Fibroblast of skin of scalp (primary cell): ENCODE results near the gene ZNF85. TPM values are rescaled to one million over a fixed set of nuclear protein-coding genes. Genes with fewer than 3 reads are reported as not detected.
"Not testable (repeated sequence)": the region's sequence is repeated elsewhere in the genome, so short reads cannot be mapped to it uniquely, and the experiment has no call there.

ENCODE experiments used
- DNase-seq: peaks from one replicate; pipeline ENCODE4 v3.0.0-alpha.2; 2013
- polyA plus RNA-seq, 2 experiments: library from polyadenylated mRNA; unstranded; fragments of 120-200 nt; gene quantifications; one replicate each; pipeline ENCODE4 v1.2.1, GENCODE V29; 2013; ENCODE audit not compliant: insufficient read length in 2 of 2

Gene ZNF85
- 5.0 TPM for polyA plus RNA-seq (2013, experiment 1 of 2; ENCODE audit: insufficient read length)
- polyA plus RNA-seq (2013, experiment 2 of 2; ENCODE audit: insufficient read length) = 4.7 TPM

DNA sequence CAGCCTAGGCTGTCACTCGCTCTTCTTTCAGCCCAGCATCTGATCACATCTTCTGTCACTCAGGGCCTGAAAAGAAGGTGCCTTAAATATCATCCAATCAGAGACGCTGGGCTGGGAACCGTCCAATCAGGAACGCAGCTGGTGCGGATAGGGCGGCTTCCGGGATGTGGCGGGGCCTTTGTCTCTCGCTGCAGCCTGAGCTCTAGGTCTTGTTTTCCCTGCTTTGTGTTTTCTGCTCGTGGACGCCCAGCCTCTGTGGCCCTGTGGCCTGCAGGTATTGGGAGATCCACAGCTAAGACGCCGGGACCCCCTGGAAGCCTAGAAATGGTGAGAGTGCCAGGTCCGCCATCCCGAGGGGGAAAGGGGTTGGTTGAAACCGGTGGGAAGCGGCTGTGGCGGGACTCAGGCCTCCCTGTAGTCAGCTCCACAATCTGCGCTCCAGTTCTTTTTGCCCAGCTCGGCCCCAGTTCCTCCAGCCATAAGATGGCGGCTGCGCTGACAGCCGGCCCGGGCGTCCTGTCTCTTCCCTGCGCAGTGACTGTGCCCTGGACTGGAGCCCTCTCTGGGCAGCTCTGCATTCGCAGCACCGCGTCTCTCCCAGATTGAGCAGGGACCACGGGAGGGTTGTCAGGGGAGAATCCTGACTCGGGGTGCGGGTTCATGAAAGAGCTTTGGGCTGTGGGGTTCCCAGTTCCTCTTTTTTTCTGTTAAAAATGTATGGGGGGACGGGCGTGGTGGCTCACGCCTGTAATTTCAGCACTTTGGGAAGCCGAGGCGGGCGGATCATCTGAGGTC is at the start of gene ZNF85:
Gene ZNF85, plus strand, starts transcription at position 175 of the 795 bp plus-strand sequence. Its CDS starts 150 bp downstream, at position 325.
- peak; percentile 92 for DNase-seq

- DNase-seq = no peak
Measured at GRCh38 chr19:20879501-20879900, 43.5 kb upstream of the ZNF85 start.

DNA sequence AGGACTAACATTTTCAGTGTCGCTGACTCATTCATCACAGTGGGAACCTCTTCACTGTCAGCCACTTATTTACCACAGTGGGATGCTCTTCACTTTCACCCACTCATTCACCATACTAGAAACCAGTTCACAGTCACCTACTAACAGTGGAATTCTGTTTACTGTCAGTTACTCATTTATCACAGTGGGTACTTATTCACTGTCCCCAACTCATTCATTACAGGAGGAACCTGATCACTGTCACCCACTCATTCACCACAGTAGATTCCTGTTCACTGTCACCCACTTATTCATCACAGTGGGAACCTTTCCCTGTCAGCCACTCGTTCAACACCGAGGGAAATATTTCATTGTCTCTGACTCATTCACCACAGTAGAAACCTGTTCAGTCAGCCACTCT is 10.1 kb upstream of the ZNF85 start:
- no peak for DNase-seq

DNA sequence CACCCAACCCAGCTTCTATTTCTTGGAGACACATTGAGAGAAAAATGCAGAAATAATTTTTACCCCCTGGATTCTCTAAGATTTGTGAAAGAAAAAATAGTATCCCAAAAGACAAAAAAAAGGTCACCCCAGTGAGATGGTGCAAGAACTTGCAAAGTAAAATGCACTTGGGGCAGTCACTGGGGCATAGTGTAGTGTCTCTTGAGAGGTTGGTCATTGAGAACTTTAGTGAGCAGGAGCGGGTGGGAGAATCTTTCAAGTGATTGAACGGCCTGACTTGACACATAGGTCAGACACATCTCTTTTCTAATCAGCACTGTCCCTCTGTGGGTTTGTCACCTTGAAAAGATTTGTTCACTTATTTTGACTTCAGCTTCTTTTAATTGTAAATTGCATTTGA is 2.4 kb downstream of the ZNF85 start:
- no peak for DNase-seq

GRCh38 chr19:20926796-20927195 is 3.7 kb downstream of the ZNF85 start:
- DNase-seq = no peak

DNA sequence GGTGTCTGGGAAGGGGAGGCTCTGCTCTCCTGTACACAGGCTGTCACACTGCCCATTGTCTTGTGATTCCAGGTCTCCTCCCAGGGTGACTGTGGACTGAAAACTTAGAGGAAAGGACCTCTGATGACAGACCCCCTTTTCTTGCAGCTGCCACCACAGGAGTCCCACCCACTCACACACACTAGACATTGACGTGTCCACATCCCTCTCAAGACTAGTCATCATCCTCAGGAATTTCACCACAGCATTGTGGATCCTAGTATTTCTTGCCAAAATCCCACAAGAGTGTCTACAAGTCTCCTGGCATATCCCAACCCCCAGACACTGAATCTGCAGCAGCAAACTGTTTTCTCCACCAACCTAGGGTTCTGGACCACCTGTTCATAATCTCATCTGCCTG is 5.3 kb downstream of the ZNF85 start:
- peak; percentile 82 for DNase-seq

DNA sequence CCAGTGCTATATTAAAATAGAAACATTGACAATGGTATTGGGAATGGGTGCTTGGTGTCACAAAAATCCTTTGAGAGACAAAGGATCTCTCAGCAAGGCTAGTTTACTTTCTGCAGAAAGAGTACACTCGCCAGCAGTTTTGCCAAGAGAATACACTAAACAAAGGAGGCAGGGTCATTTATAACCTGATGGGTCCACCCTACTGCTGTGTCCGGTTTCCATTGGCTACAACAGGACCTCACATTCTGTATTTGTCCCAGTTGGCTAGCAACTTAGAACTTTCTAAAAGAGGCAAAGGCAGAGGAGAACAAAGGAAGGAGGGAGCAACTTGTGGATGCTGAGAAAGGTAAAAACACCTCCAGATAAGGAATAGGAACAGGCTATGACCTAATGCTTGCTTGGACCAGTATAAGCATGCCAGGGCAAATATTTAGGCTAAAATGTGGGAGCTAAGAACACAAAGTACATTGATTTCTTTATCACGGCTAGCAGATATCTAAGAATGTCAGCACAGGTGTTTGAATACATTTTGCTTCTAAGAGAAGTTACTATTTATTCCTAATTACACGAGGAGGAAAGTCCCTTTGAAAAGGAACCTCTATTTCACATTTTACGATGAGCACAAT is 13.4 kb downstream of the ZNF85 start:
- not testable (repeated sequence) for DNase-seq

GRCh38 chr19:20952561-20953095 is 29.6 kb downstream of the ZNF85 start:
- DNase-seq = not testable (repeated sequence)

GRCh38 chr19:20964798-20965197 is 41.7 kb downstream of the ZNF85 start:
- DNase-seq = no peak

- DNase-seq = no peak
Measured at GRCh38 chr19:20968092-20968491, 45.0 kb downstream of the ZNF85 start.

- DNase-seq = no peak
Measured at GRCh38 chr19:20969498-20969897, 46.4 kb downstream of the ZNF85 start.

- DNase-seq = no peak
Measured at GRCh38 chr19:20969898-20970297, 46.8 kb downstream of the ZNF85 start.

DNA sequence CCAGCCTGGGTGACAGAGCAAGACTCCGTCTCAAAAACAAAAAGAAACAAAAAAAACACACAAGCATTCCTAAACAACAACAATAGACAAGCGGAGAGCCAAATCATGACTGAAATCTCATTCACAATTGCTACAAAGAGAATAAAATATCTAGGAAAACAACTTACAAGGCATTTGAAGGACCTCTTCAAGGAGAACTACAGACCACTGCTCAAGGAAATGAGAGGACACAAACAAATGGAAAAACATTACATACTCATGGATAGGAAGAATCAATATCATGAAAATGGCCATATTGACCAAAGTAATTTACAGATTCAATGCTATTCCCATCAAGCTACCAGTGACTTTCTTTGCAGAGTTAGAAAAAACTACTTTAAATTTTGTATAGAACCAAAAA is 69.7 kb downstream of the ZNF85 start:
- DNase-seq = not testable (repeated sequence)

DNA sequence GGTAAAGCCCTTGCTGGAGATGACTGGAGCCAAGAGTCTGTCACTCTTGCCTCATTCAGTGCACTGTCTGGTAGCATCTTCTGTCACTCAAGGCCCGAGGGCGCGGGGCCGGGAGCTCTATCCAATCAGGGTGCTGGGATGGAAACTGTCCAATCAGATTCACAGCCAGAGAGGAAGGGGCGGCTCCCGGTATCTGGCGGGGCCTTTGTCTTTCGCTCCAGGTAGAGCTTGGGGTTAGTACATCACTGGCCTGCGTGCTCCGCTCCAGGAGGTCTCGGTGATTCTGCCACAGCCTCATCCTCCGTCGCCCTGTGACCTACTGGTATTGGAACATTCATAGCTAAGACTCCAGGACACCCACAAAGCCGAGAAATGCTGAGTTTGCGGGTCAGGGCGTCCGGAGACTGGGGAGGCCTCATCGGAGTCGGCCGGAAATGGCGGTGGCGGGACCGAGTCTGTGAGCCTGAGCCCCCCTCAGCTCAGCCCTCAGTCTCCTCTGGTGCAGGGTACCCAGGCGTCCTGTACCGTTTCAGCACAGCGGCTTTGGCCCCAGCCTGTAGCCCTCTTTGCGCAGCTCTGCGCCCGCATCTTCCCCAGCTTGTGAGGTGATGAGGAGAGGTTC is 76.8 kb downstream of the ZNF85 start:
- DNase-seq = peak; percentile 86
